ENCODE results near the gene VANGL2. TPM values are rescaled to one million over a fixed set of nuclear protein-coding genes. Genes with fewer than 3 reads are reported as not detected.

Gene VANGL2
- polyA plus RNA-seq (2014; cell fraction: cytosol; rRNA removed), result 9.5 and 12.5 TPM in 2 replicates
- 10.0 and 16.3 TPM in 2 replicates for polyA plus RNA-seq (2014; cell fraction: nucleus; rRNA removed)

DNA sequence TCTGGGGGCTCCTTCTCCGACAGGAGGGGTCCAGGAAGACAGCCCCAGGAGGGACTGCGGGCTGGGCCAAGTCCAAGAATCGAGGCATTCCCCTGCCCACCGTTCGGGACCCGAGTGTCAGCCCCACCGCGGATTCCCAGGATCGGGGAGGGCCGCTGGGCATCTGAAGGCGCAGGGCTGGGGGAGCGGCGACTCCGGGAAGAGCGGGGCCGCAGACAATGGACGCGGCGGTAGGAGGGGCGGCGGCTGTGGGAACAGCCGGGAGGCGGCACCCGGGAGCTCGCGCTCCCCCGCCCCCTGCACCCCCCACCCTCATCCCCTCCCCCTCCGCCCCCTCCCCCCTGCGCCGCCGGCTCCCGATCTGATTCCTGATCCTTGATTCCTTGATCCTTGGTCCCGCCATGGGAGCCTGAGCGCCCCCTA, at the start of gene VANGL2:
VANGL2 (plus strand) TSS at position 342 of the 423 bp plus-strand sequence. CDS start 15,274 bp downstream, outside the sequence.
- DNase-seq (ENCODE audit: low spot score), result peak; percentile 83

- DNase-seq (ENCODE audit: low spot score), result no peak
Measured at GRCh38 chr1:160351629-160352028, 48.7 kb upstream of the VANGL2 start.

GRCh38 chr1:160352555-160352954, 47.8 kb upstream of the VANGL2 start:
- DNase-seq (ENCODE audit: low spot score), result no peak

GRCh38 chr1:160353223-160353622, 47.1 kb upstream of the VANGL2 start:
- no peak for DNase-seq (ENCODE audit: low spot score)

DNA sequence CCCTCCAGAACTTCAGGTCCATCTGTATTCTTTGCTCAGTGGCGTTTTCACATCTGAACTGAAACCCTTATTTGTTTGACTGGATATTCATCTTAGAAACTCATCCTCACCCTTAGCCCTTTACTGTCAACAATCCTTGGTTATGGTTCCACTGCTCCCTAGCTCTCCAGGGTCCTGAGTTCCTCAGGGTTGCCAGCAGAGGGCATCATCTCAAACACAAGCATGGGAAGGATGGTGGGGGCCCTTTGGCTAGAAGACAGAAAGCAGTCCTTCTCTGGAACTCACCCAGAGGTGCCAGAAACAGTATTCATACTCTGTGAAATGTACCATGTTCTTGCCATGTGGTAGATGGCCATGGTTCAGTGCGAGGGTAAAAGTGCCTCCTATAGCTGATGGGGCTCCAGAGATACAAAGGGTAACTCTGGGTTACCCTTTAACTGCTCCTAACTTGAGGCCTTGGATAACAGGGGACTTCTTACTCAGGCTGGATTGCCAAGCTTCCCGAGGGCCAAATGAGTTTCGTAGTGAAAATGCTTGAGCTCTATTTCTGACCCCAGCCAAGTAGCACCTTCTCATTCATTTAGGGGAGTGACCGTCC, 45.9 kb upstream of the VANGL2 start:
- peak; percentile 18 for DNase-seq (ENCODE audit: low spot score)

DNA sequence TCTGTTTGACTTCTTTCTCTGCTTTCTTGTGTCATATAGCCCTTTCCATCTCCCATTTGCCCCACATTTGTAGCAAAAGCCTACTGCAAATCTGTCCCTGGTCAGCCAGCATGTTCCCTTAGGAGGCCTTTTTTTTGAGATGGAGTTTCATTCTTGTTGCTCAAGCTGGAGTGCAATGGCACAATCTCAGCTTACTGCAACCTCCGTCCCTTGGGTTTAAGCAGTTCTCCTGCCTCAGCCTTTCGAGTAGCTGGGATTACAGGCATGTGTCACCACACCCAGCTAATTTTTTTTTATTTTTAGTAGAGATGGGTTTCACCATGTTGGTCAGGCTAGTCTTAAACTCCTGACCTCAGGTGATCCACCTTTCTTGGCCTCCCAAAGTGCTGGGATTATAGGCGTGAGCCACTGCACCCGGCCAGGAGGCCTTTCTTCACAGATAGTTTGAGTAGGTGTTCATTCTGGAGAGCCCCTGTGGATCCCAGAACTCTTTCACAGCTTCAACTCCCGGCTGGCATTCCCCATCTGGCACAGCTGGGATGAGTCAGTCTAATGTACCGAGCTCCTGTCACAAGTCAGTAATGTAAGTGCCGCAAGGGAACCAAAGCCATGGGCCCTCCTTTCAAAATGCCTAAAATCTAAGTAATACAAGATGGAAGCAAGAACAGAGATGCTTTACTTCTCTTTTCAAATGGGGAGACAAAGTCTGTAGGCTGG, 42.9 kb upstream of the VANGL2 start:
- DNase-seq (ENCODE audit: low spot score), result no peak

- no peak for DNase-seq (ENCODE audit: low spot score)
Measured at GRCh38 chr1:160358073-160358472, 42.3 kb upstream of the VANGL2 start.

- DNase-seq (ENCODE audit: low spot score), result no peak
Measured at GRCh38 chr1:160359559-160360226, 40.7 kb upstream of the VANGL2 start.

DNA sequence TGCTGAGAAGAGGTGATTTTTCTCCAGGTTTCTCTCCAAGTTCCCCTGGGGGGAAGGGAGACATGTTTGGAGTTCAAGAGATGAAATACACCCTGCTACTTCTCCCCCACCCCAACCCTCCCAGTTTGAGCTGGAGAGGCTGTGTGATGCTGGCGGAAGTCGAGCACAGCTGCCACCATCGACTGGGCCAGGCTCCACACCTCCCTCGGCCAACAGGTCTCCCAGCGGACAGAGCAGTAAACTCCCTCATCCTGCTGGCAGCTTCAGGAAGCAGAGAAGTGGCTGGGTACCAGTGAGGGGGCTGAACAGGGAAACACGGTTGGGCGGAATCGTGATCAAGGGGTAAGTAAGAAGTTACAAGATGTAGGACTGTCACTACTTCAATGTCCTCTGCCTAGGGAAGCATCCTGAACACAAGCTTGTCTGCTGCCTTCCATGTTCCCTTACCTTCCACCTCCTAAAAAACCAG, 40.1 kb upstream of the VANGL2 start:
- DNase-seq (ENCODE audit: low spot score), result no peak

DNA sequence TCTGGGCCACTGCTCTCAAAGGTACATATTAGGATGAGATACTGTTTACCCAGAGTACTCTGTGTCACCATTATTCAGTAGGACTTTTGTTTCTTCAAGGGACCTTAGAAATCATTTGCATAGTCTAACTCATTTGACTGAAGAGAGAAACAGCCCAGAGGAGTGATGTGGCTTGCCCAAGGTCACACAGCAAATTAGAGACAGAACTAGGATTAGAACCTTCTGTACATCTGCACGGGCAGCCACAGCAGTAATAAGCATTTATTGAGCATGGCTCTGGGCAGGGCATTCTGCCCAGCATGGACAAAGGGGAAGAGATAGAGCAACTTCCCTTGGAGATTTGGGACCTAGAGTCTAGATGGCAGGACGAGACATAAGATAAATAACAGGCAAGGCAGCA, 39.2 kb upstream of the VANGL2 start:
- DNase-seq (ENCODE audit: low spot score), result no peak

- no peak for DNase-seq (ENCODE audit: low spot score)
Measured at GRCh38 chr1:160361814-160362167, 38.6 kb upstream of the VANGL2 start.

- DNase-seq (ENCODE audit: low spot score), result peak; percentile 69
Measured at GRCh38 chr1:160362168-160362957, 38.0 kb upstream of the VANGL2 start.

DNA sequence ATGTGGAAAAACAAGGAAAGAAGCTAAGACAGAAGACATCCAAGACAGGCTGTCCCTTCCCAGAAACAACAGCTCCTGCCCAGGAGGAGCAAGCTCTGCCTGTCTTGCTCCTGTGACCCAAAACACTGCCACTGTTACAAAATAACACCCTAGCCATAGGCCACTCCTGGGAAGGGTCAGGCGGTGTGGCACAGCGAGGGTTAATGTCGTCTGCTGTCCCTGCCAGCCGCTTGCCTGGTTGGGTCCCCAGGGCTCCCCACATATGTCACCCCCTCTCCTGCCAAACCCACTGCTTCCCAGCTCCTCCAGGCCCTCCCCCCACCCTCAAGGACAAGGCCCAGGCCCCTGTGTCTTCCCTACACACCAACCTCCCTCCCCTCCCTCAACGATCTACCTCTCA, 37.4 kb upstream of the VANGL2 start:
- DNase-seq (ENCODE audit: low spot score), result no peak

DNA sequence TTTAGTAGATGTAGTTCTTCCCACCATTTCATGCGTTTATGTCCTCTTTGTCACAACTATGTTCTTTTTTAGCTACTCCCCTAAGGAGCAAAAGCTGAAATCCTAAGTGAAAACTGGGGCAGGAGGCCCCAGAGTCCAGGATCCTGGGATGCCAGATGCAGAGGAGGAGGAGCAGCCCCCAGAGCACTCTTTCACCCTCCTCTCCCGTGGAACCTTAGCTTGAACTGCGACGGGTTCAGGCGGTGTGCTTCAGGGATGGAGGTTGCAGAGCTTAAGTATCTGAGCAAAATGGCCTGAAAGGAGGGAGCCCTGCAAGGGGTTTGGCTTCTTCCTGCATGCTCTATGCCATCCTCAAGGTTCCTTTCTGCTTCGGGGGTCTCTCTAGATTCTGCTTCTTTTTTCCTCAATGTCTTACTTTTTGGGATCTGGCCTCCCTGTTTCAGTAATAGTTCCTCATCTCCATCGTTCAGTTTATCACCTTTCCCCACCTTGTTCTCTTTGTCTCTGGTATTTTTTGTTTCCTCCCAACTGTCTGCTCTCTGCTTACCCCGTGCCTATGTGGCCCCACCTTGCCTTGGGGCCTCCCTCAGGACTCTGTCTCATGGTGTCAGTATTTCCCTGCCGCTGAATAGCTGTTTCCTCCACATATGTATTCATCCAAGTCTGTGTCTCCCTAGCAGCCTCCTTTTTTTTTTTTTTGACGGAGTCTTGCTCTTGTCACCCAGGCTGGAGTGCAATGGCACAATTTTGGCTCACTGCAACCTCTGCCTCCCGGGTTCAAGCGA, 36.2 kb upstream of the VANGL2 start:
- DNase-seq (ENCODE audit: low spot score), result no peak

GRCh38 chr1:160365325-160365724, 35.0 kb upstream of the VANGL2 start:
- no peak for DNase-seq (ENCODE audit: low spot score)

DNA sequence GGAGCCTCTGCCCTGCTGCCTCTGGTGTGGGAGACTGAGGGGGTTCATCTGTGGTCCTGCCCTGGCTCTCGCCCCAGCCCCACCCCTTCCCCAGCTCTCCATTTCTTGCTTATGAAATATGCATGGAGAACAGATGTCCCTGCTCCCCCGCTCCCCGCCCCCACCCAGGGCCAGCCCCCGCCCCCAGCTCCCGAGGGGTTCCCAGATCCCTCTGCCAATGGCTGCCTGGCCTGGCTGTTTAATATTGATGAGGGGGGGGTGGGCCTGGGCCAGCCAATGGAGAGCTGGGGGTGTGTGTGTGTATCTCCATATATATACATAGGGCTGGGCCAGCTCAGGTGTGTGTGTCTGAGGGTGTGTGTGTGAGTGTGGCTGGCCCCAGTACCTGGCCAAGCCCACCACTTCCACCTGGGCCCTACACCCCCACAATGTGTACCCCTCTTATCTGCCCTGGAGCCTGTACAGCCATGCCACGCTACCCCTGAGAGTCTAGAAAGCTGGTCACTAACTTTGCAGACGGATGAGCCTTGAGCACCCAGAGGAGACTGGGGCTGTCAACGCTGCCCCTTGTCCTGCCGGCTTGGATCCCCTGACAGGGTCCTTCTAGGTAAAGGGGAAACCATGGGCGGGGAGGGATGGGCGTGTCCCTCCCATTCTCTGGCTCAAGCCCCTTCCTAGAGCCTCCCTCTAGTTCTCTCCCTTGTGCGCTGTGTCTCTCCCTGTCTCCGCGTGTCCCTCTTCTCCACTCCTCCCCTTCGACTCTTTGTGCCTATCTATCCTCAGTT, 33.4 kb upstream of the VANGL2 start, which contains the start of gene NHLH1:
NHLH1 (plus strand) TSS at position 341 of the 785 bp plus-strand sequence. CDS start 3,661 bp downstream, outside the sequence.
- no peak for DNase-seq (ENCODE audit: low spot score)

DNA sequence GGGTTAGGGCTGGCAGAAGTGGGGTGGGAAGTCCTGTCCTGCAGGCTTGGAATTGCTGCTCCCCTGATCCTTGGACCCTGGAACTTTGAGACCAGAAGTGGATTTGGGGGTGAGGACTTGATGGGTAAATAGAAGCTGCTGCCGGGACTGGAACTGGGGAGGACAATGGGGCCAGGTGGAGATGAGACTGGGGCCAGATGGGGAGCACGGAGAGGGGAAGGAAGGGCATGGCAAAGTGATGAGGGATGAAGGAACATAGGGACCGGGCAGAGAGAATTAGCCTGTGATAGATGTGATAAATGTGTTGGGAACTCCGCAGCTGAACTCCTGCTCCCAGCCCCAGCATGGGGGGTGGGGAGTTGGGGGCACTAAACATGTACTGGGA, 32.9 kb upstream of the VANGL2 start:
- no peak for DNase-seq (ENCODE audit: low spot score)

DNA sequence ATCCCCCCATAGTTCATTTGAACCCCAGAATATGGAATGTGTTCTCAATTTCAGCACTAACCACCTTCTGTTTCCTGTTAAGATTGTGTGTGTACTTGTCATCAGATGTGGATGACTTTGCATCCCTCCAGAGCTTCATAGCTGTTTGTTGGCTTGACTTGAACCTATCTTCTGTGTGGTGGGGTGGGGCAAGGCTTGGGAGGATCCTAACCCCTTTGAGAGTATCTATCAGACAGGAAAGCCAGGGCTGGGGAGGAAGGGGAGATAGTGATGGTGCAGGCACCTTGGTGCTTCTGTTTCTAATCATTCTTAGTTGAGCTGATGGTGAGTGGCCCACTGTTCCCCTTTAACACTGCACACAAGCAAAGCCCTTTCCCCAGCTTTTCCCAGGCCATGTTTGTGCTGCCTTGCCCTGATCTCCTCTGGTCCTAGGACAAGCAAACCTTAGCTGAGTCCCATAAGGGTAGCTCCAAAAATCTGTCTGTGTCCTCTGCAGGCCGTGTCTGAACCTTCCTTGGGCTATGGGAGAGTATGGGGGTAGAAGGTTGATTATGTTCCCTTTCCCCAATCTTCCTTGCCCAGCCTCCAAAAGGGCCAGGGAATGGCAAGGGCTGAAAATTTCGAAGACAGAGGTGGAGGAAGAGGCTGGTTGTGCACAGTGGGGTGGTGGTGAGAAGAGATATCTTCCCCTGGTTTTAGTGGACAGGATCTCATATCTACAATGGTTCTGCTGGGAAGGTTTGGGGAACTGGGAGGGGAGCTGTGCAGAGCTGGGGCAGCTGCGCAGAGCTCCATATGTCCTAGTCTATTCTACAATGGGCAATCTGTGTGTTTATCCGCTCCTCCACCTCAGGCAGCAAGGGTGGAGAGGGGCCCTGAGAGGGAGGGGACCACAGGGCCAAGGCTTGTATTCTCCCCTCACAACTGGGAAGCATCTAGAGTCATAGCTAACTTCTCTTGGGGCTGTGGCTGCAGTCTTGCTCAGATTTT, 32.1 kb upstream of the VANGL2 start:
- no peak for DNase-seq (ENCODE audit: low spot score)

GRCh38 chr1:160369087-160369486, 31.3 kb upstream of the VANGL2 start:
- no peak for DNase-seq (ENCODE audit: low spot score)

All from SK-N-DZ (cell line).